ENCODE data around the gene CALY.

The CALY gene

GRCh38 chr10:133357285-133358161 lies 20.8 kb upstream of the CALY start, which contains the start of gene FUOM:
Gene FUOM (minus strand): TSS chr10:133358019. CDS start chr10:133358007, 12 bp downstream.
- DNase-seq (ENCODE audit: low read depth, low spot score): no peak
- TF ChIP-seq, protein P1, sequence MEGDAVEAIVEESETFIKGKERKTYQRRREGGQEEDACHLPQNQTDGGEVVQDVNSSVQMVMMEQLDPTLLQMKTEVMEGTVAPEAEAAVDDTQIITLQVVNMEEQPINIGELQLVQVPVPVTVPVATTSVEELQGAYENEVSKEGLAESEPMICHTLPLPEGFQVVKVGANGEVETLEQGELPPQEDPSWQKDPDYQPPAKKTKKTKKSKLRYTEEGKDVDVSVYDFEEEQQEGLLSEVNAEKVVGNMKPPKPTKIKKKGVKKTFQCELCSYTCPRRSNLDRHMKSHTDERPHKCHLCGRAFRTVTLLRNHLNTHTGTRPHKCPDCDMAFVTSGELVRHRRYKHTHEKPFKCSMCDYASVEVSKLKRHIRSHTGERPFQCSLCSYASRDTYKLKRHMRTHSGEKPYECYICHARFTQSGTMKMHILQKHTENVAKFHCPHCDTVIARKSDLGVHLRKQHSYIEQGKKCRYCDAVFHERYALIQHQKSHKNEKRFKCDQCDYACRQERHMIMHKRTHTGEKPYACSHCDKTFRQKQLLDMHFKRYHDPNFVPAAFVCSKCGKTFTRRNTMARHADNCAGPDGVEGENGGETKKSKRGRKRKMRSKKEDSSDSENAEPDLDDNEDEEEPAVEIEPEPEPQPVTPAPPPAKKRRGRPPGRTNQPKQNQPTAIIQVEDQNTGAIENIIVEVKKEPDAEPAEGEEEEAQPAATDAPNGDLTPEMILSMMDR (IDR thresholded peaks at IDR 0.05; ENCODE audit: insufficient read depth, low read length, missing control alignments): no peak
- peak within 1 kb of the TSS; percentile 64 for H3K4me3 ChIP-seq (ENCODE audit: low read depth, low read length)
- ChIA-PET CTCF (interaction anchor here (1.2 to 4.5 kb wide), 3 partner anchors 26 to 43 kb away, joined by 3 to 25 read pairs (median 4); no protein-coding TSS in a partner anchor), POLR2A (no interaction called here)

- ChIA-PET POLR2A (interaction anchor here (0.6 kb wide), 1 partner anchor 17 kb away, joined by 3 read pairs; no protein-coding TSS in a partner anchor), CTCF (interaction anchor here (1.0 to 4.5 kb wide), 4 partner anchors 25 to 42 kb away, joined by 3 to 25 read pairs (median 4); no protein-coding TSS in a partner anchor)
- no peak for DNase-seq (ENCODE audit: low read depth, low spot score)
- TF ChIP-seq, protein P1 (IDR thresholded peaks at IDR 0.05; ENCODE audit: insufficient read depth, low read length, missing control alignments): no peak
- H3K4me3 ChIP-seq (ENCODE audit: low read depth, low read length): peak overlapping the region; percentile 64
Observed at GRCh38 chr10:133356549-133357284, 20.0 kb upstream of the CALY start.

DNA sequence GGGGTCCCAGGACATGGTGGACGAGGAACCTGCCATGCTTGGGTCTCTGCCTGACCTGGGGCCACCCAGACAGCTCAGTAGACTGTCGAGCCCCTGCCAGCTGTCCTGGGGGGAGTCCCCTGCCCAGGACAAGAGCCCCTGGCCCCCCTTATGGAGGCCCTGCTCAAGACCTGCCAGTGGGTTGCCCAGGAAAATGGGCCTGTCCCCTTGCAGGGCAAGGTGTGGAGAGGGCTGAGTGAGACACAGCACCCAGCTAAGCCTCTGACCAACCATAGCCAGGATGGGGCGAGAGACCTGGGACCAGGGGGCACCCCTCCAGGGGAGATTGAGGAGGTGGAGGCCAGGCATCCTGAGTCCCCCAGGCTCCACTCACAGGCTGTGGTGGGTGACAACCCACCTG lies 19.3 kb upstream of the CALY start:
- ChIA-PET POLR2A (interaction anchor here (0.6 kb wide), 1 partner anchor 18 kb away, joined by 3 read pairs; no protein-coding TSS in a partner anchor), CTCF (interaction anchor here (1.0 to 4.5 kb wide), 3 partner anchors 22 to 29 kb away, joined by 3 to 25 read pairs (median 3); partner anchors contain the start of gene PAOX)
- TF ChIP-seq, protein P1 (IDR thresholded peaks at IDR 0.05; ENCODE audit: insufficient read depth, low read length, missing control alignments): no peak
- H3K4me3 ChIP-seq (ENCODE audit: low read depth, low read length): no peak overlapping the region
- DNase-seq (ENCODE audit: low read depth, low spot score): no peak

DNA sequence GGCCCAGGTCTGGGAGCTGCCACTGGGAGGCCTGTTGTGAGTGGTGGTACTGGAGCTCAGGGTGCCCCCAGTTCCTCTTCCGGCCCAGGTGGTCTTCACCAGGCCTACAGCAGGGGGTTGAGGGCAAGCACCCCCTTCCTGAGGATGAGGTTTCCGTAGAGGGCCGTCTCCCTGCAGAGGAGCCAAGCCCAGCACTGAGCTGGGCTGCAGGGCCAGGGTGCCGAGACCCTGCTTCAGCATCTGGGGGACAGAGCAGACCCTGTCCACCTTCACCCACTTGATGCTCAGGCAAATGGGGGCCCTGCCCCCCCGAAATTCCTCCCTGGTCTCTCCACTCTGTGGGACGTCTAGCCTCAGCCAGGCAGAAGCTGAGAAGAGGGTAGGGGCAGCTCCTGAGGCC lies 18.6 kb upstream of the CALY start:
- no peak overlapping the region for H3K4me3 ChIP-seq (ENCODE audit: low read depth, low read length)
- ChIA-PET CTCF (interaction anchor here (1.2 to 4.5 kb wide), 2 partner anchors 23 to 26 kb away, joined by 3 to 25 read pairs; partner anchors contain the start of gene PAOX), POLR2A (no interaction called here)
- DNase-seq (ENCODE audit: low read depth, low spot score): no peak
- TF ChIP-seq, protein P1 (IDR thresholded peaks at IDR 0.05; ENCODE audit: insufficient read depth, low read length, missing control alignments): no peak

DNA sequence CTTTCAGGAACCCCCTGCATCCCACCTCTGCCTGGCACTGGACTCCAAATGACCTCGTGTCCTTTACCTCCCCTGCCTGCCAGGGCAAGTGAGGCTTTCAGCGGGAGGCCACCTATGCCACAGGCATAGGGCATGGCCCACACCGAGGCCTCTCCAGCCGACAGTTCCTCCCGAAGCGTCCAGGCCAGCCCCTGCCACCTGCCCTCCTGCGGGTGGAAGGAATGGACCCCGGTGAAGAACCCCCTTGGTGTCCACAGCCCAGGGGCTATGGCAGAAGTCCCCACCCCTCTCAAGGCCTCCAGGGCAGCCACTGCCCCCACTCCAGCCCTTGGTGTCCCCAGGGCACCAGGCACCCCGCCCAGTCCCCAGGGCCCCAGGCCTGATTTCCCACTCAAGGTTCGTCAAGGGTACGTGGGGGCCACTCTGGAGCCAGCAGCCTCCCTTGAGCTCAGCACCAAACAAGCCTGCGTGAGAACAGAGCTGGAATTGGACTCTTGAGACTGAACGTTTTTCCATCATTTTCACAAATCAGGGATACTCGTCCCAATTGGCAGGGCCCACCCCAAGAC lies 18.1 kb upstream of the CALY start:
- CTCF ChIA-PET: interaction anchor here (1.2 to 4.5 kb wide), 2 partner anchors 24 to 25 kb away, joined by 3 to 25 read pairs; partner anchors contain the start of gene PAOX
- POLR2A ChIA-PET: no interaction called here
- no peak for DNase-seq (ENCODE audit: low read depth, low spot score)
- H3K4me3 ChIP-seq (ENCODE audit: low read depth, low read length): no peak overlapping the region
- TF ChIP-seq, protein P1 (IDR thresholded peaks at IDR 0.05; ENCODE audit: insufficient read depth, low read length, missing control alignments): no peak
